Cardiac muscle cell (in vitro differentiated cells and primary cell): ENCODE results near the gene RYR3. TPM values are rescaled to one million over a fixed set of nuclear protein-coding genes. Genes with fewer than 3 reads are reported as not detected.

ENCODE experiments used
- DNase-seq, 2 donors: peaks; one replicate each; pipeline versions ENCODE4 v3.0.0 to v3.0.0-alpha.2; 2010 to 2017; ENCODE audit warnings: low read depth in 1 of 2, low spot score in 1 of 2
- H3K27ac ChIP-seq: fragments of 200-600 bp; sonication (generic); 2 replicates; pipeline ENCODE4 v1.5.1; 2016
- H3K27me3 ChIP-seq: fragments of 200-600 bp; sonication (generic); 2 replicates; pipeline ENCODE4 v1.6.0; 2016; ENCODE audit warnings: control low read depth
- H3K36me3 ChIP-seq: fragments of 200-600 bp; sonication (generic); 2 replicates; pipeline ENCODE4 v1.5.1; 2016; ENCODE audit warnings: control low read depth
- H3K4me1 ChIP-seq: fragments of 200-600 bp; sonication (generic); 2 replicates; pipeline ENCODE4 v1.8.1; 2017; ENCODE audit warnings: low read depth, mild to moderate bottlenecking, mixed run types
- H3K4me3 ChIP-seq: fragments of 200-600 bp; sonication (generic); 2 replicates; pipeline ENCODE4 v1.5.1; 2016; ENCODE audit warnings: mild to moderate bottlenecking
- H3K9me3 ChIP-seq: fragments of 200-600 bp; sonication (generic); 2 replicates; pipeline ENCODE4 v1.5.1; 2017; ENCODE audit warnings: low read depth, mild to moderate bottlenecking, control low read depth
- polyA plus RNA-seq: library from polyadenylated mRNA; unstranded; fragments of >200 nt; fragmentation: Nextera tagmentation; extraction: Ambion mirVana; gene quantifications from 2 replicates; pipeline ENCODE4 v1.2.1, GENCODE V29; 2016
- total RNA-seq: library from RNA; depleted of rRNA; stranded (reverse); fragments of >200 nt; gene quantifications from 2 replicates; pipeline ENCODE4 v1.2.3, GENCODE V29; 2016
- TF ChIP-seq, protein P1 (sequence below): IDR thresholded peaks from 2 replicates; pipeline ENCODE4 v1.5.1; 2012; ENCODE audit warnings: low read depth, mild to moderate bottlenecking, low read length

The RYR3 gene
- total and polyA plus RNA-seq, 2 experiments from 2014 or later: 0.39 to 0.54 TPM

- TF ChIP-seq, protein P1, sequence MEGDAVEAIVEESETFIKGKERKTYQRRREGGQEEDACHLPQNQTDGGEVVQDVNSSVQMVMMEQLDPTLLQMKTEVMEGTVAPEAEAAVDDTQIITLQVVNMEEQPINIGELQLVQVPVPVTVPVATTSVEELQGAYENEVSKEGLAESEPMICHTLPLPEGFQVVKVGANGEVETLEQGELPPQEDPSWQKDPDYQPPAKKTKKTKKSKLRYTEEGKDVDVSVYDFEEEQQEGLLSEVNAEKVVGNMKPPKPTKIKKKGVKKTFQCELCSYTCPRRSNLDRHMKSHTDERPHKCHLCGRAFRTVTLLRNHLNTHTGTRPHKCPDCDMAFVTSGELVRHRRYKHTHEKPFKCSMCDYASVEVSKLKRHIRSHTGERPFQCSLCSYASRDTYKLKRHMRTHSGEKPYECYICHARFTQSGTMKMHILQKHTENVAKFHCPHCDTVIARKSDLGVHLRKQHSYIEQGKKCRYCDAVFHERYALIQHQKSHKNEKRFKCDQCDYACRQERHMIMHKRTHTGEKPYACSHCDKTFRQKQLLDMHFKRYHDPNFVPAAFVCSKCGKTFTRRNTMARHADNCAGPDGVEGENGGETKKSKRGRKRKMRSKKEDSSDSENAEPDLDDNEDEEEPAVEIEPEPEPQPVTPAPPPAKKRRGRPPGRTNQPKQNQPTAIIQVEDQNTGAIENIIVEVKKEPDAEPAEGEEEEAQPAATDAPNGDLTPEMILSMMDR: no peak
- no peaks in the 10 kb centered on the region for H3K9me3 ChIP-seq
- no peak for DNase-seq
- no peaks in the 10 kb centered on the region for H3K4me1 ChIP-seq
- H3K27me3 ChIP-seq: no peaks in the 10 kb centered on the region
- H3K4me3 ChIP-seq: no peak overlapping the region
- no peaks in the 10 kb centered on the region for H3K36me3 ChIP-seq
- no peak overlapping the region for H3K27ac ChIP-seq
These were observed 528.8 kb downstream of the RYR3 start for GRCh38 chr15:33839540-33839939.

DNA sequence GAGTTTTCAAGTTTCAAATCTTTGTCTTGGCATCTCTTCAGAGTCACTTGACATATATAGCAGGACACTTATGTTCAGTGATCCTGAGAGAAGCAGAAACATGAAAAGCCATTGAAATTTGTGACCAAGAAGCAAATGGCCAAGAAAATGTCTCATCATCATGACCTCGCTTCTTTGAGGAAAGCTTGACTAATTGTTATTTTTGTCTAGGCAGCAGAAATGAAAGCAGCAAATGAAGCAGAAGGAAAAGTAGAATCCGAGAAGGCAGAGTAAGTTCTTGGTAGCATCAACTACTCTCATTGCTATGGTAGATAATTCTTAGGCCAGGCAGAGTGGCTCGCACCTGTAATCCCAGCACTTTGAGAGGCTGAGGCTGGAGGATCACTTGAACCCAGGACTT is 529.8 kb downstream of the RYR3 start:
- Histone ChIP-seq H3K36me3 (no peaks in the 10 kb centered on the region), H3K4me3 (no peak overlapping the region), H3K9me3 (no peaks in the 10 kb centered on the region), H3K4me1 (no peaks in the 10 kb centered on the region), H3K27me3 (no peaks in the 10 kb centered on the region), H3K27ac (no peak overlapping the region)
- TF ChIP-seq, protein P1: no peak
- DNase-seq: no peak

DNA sequence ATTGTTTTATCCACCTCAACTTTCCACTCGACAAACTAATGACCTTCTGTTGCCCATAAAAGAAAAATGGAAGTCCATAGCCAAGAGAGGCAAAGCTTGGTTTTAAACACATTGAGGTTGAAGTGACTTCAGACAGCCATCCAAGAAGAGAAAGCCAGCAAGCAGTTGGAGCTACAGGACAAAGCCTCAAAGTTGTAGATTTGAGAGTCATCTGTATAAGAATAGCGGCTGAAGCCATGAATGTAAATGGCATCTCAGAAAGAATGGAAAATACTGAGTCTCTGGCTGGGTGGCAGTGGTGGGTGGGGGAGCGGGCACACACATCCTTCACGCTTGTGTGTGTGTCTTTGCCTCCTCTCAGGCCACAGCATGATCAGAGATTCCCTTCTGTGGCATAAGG is 533.4 kb downstream of the RYR3 start:
- DNase-seq: no peak
- Histone ChIP-seq H3K4me1 (no peaks in the 10 kb centered on the region), H3K36me3 (no peaks in the 10 kb centered on the region), H3K27me3 (no peaks in the 10 kb centered on the region), H3K27ac (no peak overlapping the region), H3K9me3 (no peaks in the 10 kb centered on the region), H3K4me3 (no peak overlapping the region)
- TF ChIP-seq, protein P1: no peak

DNA sequence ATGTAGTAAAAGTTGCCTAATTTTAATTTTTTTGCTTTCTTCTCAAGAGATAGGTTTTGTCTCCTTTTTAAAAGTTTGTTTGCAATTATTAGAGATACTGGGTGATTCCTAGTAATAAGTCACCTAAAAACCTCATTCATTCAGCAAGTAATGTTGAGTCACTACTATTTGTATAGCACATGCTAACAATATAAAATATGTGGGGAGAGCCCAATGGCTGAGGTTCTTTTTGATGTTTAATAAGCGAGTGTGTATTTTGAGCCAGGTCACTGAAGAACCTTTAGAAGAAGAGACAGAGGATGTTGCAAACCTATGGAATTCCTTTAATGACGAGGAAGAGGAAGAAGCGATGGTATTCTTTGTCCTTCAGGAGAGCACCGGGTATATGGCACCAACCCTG is 533.8 kb downstream of the RYR3 start:
- TF ChIP-seq, protein P1: no peak
- Histone ChIP-seq H3K4me1 (no peaks in the 10 kb centered on the region), H3K27ac (no peak overlapping the region), H3K4me3 (no peak overlapping the region), H3K36me3 (no peaks in the 10 kb centered on the region), H3K27me3 (no peaks in the 10 kb centered on the region), H3K9me3 (no peaks in the 10 kb centered on the region)
- no peak for DNase-seq

DNA sequence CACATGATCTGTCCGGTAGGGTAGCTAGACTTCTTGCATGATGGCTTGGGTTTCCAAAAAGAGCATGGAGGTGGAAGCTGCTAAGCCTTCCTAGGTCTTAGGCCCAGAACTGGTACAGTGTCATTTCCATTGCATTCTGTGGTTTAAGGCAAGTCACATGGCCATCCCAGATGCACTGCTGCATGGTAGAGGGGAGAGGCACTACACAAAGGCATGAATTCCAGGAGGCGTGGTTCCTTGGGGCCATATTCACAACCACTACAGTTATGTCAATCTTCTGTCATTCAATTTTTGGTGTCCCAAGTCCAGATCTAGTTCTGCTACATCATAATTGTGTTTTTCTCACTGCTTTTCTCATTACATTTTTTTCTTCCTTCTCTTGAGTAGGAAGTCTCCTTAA is 535.4 kb downstream of the RYR3 start:
- DNase-seq: no peak
- no peaks in the 10 kb centered on the region for H3K27me3 ChIP-seq
- TF ChIP-seq, protein P1: no peak
- H3K36me3 ChIP-seq: no peaks in the 10 kb centered on the region
- H3K27ac ChIP-seq: no peak overlapping the region
- H3K4me1 ChIP-seq: no peaks in the 10 kb centered on the region
- no peaks in the 10 kb centered on the region for H3K9me3 ChIP-seq
- no peak overlapping the region for H3K4me3 ChIP-seq

DNA sequence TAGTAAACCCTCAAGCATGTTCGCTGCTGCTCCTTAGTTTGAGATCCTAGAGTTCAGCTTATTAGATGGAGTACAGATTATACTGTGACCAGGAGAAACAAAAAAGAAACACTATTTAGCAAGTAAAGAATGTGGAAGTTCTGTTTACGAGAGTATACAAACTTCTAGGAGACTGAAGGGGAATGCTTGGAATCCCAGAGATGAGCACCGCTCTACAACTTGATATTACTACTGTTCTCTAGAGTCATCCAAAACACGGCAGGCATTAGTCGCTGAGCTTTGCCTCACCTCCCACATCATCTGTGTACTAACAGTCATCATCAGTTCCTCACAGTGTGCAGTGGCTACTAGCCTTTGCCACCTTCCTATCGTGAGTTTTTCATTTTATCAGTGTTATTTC is 536.1 kb downstream of the RYR3 start:
- H3K36me3 ChIP-seq: no peaks in the 10 kb centered on the region
- H3K9me3 ChIP-seq: no peaks in the 10 kb centered on the region
- no peaks in the 10 kb centered on the region for H3K27me3 ChIP-seq
- TF ChIP-seq, protein P1: no peak
- H3K4me3 ChIP-seq: no peak overlapping the region
- H3K27ac ChIP-seq: no peak overlapping the region
- DNase-seq: no peak
- no peaks in the 10 kb centered on the region for H3K4me1 ChIP-seq
